Progenitor cell of endocrine pancreas (in vitro differentiated cells): Measurements from ENCODE around the gene BCAS3. TPM values are rescaled to one million over a fixed set of nuclear protein-coding genes. Genes with fewer than 3 reads are reported as not detected.

ENCODE experiments used
- DNase-seq: peaks from one replicate; pipeline ENCODE4 v3.0.0; 2021; ENCODE audit warnings: low spot score; ENCODE audit not compliant: unreplicated experiment
- H3K27ac Mint-ChIP-seq: 2 replicates; pipeline ENCODE4 v1.8.0; 2021; ENCODE audit warnings: mild to moderate bottlenecking, moderate library complexity, mixed read lengths
- H3K27me3 Mint-ChIP-seq: 2 replicates; pipeline ENCODE4 v1.8.0; 2021; ENCODE audit warnings: mixed read lengths
- H3K36me3 Mint-ChIP-seq: 2 replicates; pipeline ENCODE4 v1.8.0; 2022; ENCODE audit warnings: mixed read lengths; ENCODE audit not compliant: insufficient read depth
- H3K4me1 Mint-ChIP-seq: 2 replicates; pipeline ENCODE4 v1.8.0; 2021; ENCODE audit warnings: low read depth, mixed read lengths
- H3K4me3 Mint-ChIP-seq: 2 replicates; pipeline ENCODE4 v1.8.0; 2021; ENCODE audit warnings: low read depth, mild to moderate bottlenecking, moderate library complexity, mixed read lengths
- H3K9me3 Mint-ChIP-seq: 2 replicates; pipeline ENCODE4 v1.8.0; 2021; ENCODE audit warnings: low read depth, mixed read lengths
- total RNA-seq: library from RNA; stranded (reverse); gene quantifications from 2 replicates; pipeline ENCODE4 v1.2.1, GENCODE V29; 2021
- TF ChIP-seq, protein P1 (sequence below): fragments of 200-600 bp; sonication (generic); IDR thresholded peaks from one replicate; pipeline ENCODE4 v1.5.0; 2021; ENCODE audit warnings: antibody characterized with exemption, mild to moderate bottlenecking; ENCODE audit not compliant: unreplicated experiment

BCAS3 gene
- total RNA-seq, 1 donor from 2014 or later = 36.1 TPM

DNA sequence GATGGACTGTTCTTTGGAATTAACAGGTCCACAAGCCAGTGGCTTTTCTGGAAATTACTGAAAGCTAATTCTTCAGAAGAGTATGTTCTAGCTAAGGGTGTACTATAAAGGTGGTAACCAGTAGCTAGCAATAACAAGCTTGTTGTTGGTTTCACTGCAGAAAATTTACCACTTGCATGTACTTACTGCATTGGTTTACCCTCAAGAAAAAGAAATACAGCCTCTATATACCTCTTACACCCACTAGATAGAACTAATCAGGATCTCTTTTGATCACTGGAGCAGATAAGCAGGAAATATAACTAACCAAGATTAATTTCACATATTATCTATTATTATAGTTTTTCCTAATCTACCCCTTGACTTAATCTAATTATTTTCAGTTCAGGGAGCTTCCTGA is 537.1 kb downstream of the BCAS3 start:
- no peaks in the 10 kb centered on the region for H3K9me3 Mint-ChIP-seq
- DNase-seq = no peak
- TF ChIP-seq, protein P1, sequence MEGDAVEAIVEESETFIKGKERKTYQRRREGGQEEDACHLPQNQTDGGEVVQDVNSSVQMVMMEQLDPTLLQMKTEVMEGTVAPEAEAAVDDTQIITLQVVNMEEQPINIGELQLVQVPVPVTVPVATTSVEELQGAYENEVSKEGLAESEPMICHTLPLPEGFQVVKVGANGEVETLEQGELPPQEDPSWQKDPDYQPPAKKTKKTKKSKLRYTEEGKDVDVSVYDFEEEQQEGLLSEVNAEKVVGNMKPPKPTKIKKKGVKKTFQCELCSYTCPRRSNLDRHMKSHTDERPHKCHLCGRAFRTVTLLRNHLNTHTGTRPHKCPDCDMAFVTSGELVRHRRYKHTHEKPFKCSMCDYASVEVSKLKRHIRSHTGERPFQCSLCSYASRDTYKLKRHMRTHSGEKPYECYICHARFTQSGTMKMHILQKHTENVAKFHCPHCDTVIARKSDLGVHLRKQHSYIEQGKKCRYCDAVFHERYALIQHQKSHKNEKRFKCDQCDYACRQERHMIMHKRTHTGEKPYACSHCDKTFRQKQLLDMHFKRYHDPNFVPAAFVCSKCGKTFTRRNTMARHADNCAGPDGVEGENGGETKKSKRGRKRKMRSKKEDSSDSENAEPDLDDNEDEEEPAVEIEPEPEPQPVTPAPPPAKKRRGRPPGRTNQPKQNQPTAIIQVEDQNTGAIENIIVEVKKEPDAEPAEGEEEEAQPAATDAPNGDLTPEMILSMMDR = no peak
- H3K4me3 Mint-ChIP-seq = no peak overlapping the region
- no peaks in the 10 kb centered on the region for H3K36me3 Mint-ChIP-seq
- peaks cover 11% of the 10 kb centered on the region for H3K27me3 Mint-ChIP-seq
- no peak overlapping the region for H3K27ac Mint-ChIP-seq
- peaks cover 4% of the 10 kb centered on the region for H3K4me1 Mint-ChIP-seq

GRCh38 chr17:61216066-61216465 is 538.4 kb downstream of the BCAS3 start:
- H3K4me3 Mint-ChIP-seq = no peak overlapping the region
- TF ChIP-seq, protein P1 = no peak
- H3K27ac Mint-ChIP-seq = no peak overlapping the region
- H3K4me1 Mint-ChIP-seq = peaks cover 4% of the 10 kb centered on the region
- H3K36me3 Mint-ChIP-seq = peaks cover 1% of the 10 kb centered on the region
- H3K27me3 Mint-ChIP-seq = peaks cover 15% of the 10 kb centered on the region
- no peaks in the 10 kb centered on the region for H3K9me3 Mint-ChIP-seq
- no peak for DNase-seq

GRCh38 chr17:61217878-61218437 is 540.3 kb downstream of the BCAS3 start:
- H3K27me3 Mint-ChIP-seq = peaks cover 17% of the 10 kb centered on the region

DNA sequence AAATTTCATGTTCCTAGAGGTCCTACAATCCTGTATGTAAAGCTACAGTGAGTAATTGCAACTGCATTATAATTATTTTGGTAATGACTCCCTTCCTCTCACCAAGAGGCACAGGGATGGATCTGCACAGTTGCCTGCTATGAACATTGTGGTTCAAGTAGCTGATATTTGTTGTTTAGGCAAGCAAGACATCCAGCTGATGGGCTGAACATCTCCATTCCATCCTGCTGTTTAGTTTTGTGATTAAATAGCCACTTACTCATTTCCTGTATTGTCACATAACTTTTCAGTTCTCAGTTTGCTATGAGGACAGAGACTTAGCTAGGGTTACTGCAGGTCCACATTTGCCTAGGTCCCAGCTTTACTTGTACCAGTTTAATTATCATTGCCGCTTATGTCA is 540.8 kb downstream of the BCAS3 start:
- Mint-ChIP-seq H3K36me3 (peaks cover 1% of the 10 kb centered on the region), H3K27ac (no peak overlapping the region), H3K4me1 (peaks cover 7% of the 10 kb centered on the region), H3K9me3 (no peaks in the 10 kb centered on the region), H3K4me3 (no peak overlapping the region), H3K27me3 (peaks cover 18% of the 10 kb centered on the region)
- no peak for DNase-seq
- TF ChIP-seq, protein P1 = no peak

More at GRCh38 chr17:61217878-61218437, 540.3 kb downstream of the BCAS3 start:
- Mint-ChIP-seq H3K27ac (no peak overlapping the region), H3K4me1 (peaks cover 7% of the 10 kb centered on the region), H3K36me3 (peaks cover 1% of the 10 kb centered on the region), H3K9me3 (no peaks in the 10 kb centered on the region), H3K4me3 (no peak overlapping the region)
- no peak for DNase-seq
- TF ChIP-seq, protein P1 = no peak

DNA sequence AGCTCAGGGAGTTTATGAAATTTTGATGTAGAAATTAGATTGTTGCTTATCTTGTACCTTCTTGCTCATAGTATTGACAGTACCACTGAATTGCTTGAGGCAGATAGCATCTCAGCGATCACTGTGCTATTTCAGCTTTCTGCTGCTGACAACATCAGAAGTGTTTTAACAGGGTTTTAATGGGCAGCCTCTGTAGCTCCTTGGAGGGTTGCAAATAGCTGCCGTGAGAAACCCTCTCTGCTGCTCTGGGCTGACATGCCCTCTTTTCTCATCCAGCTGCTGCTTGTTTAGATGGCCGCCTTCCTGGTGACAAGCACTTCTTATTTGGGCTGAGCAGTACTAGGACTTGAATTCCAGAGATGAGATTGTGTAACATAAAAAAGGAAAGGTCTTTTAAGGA is 541.8 kb downstream of the BCAS3 start:
- no peak overlapping the region for H3K27ac Mint-ChIP-seq
- peaks cover 7% of the 10 kb centered on the region for H3K4me1 Mint-ChIP-seq

More for the DNA sequence above, 541.8 kb downstream of the BCAS3 start:
- no peak for DNase-seq
- TF ChIP-seq, protein P1 = no peak
- Mint-ChIP-seq H3K4me3 (no peak overlapping the region), H3K36me3 (peaks cover 1% of the 10 kb centered on the region), H3K27me3 (peaks cover 20% of the 10 kb centered on the region), H3K9me3 (no peaks in the 10 kb centered on the region)
